ENCODE data around the gene CCDC195.

GRCh38 chr2:224723586-224724217 is 7.5 kb upstream of the CCDC195 start:
- TF ChIP-seq CTCF (IDR thresholded peaks at IDR 0.05) (no peak), ZFX (IDR thresholded peaks at IDR 0.05; ENCODE audit: borderline replicate concordance) (no peak)

Data from 22Rv1 (cell line).